Neural progenitor cell (in vitro differentiated cells): ENCODE data around the gene PHF23.

Experiments
- EZH2 ChIP-seq: fragments of 200-600 bp; sonication (generic); IDR thresholded peaks from 2 replicates; pipeline ENCODE4 v1.6.1; 2017; ENCODE audit warnings: antibody characterized with exemption, mild to moderate bottlenecking, moderate library complexity
- EZH2phosphoT487 ChIP-seq: fragments of 200-600 bp; sonication (generic); IDR thresholded peaks from 2 replicates; pipeline ENCODE4 v1.6.1; 2017; ENCODE audit warnings: antibody characterized with exemption
- TF ChIP-seq, protein P1 (sequence below): fragments of 200-600 bp; sonication (generic); IDR thresholded peaks from 2 replicates; pipeline ENCODE4 v1.5.1; 2017; ENCODE audit warnings: antibody characterized with exemption, mild to moderate bottlenecking

DNA sequence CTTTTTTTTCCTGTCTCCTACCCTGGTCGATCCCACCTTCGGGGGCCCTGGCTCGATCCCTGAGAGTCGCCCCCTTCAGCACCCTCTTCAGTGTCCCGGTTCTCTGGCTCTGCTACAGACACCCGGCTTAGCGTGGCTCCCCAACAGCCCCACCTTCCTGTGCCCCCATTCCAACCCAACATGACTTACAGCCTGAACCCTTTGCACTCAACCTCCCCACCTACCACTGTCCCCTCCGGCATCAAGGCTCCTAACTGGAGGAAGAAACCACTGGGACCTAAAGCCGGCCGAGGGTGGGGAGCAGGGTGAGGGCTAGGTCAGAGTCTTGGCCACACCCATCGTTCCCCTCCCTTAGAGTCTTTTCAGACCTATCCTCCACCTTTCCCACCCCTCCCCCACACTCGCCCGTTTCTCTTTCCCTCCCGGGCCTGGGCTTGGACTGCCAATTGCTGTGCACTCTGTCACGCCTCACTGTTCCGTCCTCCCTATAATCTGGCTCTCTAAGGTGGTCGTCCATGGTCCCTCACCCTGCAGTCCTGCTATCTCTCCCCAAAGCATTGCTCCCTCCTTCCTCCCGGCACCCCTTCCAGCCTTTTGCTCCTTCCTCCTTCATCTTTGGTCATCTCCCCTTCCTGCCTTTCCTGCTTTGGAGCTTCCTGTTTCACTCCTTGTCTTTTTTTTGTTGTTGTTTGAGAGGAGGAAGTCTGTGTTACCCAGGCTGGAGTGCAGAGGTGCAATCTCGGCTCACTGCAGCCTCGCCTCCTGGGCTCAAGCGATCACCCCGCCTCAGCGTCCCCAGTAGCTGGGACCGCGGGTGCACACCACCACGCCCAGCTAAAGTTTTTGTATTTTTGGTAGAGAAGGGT is 23.9 kb upstream of the PHF23 start:
- TF ChIP-seq, protein P1, sequence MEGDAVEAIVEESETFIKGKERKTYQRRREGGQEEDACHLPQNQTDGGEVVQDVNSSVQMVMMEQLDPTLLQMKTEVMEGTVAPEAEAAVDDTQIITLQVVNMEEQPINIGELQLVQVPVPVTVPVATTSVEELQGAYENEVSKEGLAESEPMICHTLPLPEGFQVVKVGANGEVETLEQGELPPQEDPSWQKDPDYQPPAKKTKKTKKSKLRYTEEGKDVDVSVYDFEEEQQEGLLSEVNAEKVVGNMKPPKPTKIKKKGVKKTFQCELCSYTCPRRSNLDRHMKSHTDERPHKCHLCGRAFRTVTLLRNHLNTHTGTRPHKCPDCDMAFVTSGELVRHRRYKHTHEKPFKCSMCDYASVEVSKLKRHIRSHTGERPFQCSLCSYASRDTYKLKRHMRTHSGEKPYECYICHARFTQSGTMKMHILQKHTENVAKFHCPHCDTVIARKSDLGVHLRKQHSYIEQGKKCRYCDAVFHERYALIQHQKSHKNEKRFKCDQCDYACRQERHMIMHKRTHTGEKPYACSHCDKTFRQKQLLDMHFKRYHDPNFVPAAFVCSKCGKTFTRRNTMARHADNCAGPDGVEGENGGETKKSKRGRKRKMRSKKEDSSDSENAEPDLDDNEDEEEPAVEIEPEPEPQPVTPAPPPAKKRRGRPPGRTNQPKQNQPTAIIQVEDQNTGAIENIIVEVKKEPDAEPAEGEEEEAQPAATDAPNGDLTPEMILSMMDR, result no peak
- TF ChIP-seq EZH2phosphoT487, result no peak
- no peak for TF ChIP-seq EZH2
